Breast epithelium (tissue), 4 donors: ENCODE results near the gene SLC66A1. TPM values are rescaled to one million over a fixed set of nuclear protein-coding genes. Genes with fewer than 3 reads are reported as not detected.

ENCODE experiments used
- DNase-seq, 2 donors: peaks; one replicate each; pipeline ENCODE4 v3.0.0-alpha.2; 2019; ENCODE audit warnings: low spot score in 2 of 2
- H3K27ac ChIP-seq, 2 donors: fragments of 200-600 bp; sonication (generic) in 1 of 2; one replicate each; pipeline ENCODE4 v1.5.1; 2016 to 2019; ENCODE audit warnings: mild to moderate bottlenecking in 1 of 2
- H3K27me3 ChIP-seq, 2 donors: fragments of 200-600 bp; sonication (generic) in 1 of 2; one replicate each; pipeline versions ENCODE4 v1.5.1 to v1.6.0; 2017 to 2019; ENCODE audit warnings: control low read depth in 1 of 2, mild to moderate bottlenecking in 1 of 2
- H3K36me3 ChIP-seq: fragments of 200-600 bp; one replicate; pipeline ENCODE4 v1.5.1; 2019
- H3K4me1 ChIP-seq, 2 donors: fragments of 200-600 bp; sonication (generic); one replicate each; pipeline ENCODE4 v1.5.1; 2016 to 2019; ENCODE audit warnings: control low read depth in 1 of 2
- H3K4me3 ChIP-seq, 3 donors: fragments of 200-600 bp; sonication (generic); 1 replicate in 2 of 3; 2 replicates in 1 of 3; pipeline ENCODE4 v1.5.1; 2016 to 2019; ENCODE audit warnings: mild to moderate bottlenecking in 3 of 3, moderate library complexity in 2 of 3
- H3K9me3 ChIP-seq, 2 donors: fragments of 200-600 bp; sonication (generic) in 1 of 2; one replicate each; pipeline ENCODE4 v1.5.1; 2016 to 2019; ENCODE audit warnings: control low read depth in 1 of 2
- POLR2A ChIP-seq: fragments of 450-650 bp; IDR thresholded peaks from one replicate; pipeline ENCODE4 v1.6.1; 2016; ENCODE audit warnings: antibody characterized with exemption, mild to moderate bottlenecking, moderate library complexity
- POLR2AphosphoS5 ChIP-seq, 3 donors: sonication (generic); formaldehyde crosslinking; IDR thresholded peaks; one replicate each; pipeline ENCODE4 v1.6.1; 2017; ENCODE audit warnings: antibody characterized with exemption in 3 of 3
- intact Hi-C: fragments of 100-400 bp; cut with DNase I; formaldehyde crosslinking; loops from one replicate; pipeline ENCODE4 v1.15.1; 2023; ENCODE audit warnings: low total_unique reads
- total RNA-seq, 3 donors: library from RNA; depleted of rRNA; stranded (reverse); fragments of >200 nt; gene quantifications; one replicate each; pipeline ENCODE4 v1.1.0, GENCODE V29; 2016
- TF ChIP-seq, protein P1 (sequence below), 3 donors: fragments of 450-650 bp; IDR thresholded peaks; one replicate each; pipeline ENCODE4 v1.5.1; 2016 to 2017; ENCODE audit warnings: antibody characterized with exemption in 3 of 3, mild to moderate bottlenecking in 3 of 3, moderate library complexity in 3 of 3

The SLC66A1 gene
- total RNA-seq, 3 donors from 2014 or later = 6.2 to 13.9 (median 13.1) TPM

- H3K36me3 ChIP-seq = no peaks in the 10 kb centered on the region
Measured at GRCh38 chr1:19357299-19357986, 45.3 kb downstream of the SLC66A1 start.

GRCh38 chr1:19358710-19359109, 46.6 kb downstream of the SLC66A1 start:
- H3K36me3 ChIP-seq = no peaks in the 10 kb centered on the region
- intact Hi-C loops = loop anchor here (2.0 kb wide), 1 partner anchor 30 kb away; no protein-coding TSS in a partner anchor
- no peaks in the 10 kb centered on the region for H3K27me3 ChIP-seq
- no peak for DNase-seq
- no peaks in the 10 kb centered on the region for H3K9me3 ChIP-seq
- TF ChIP-seq POLR2AphosphoS5 (IDR thresholded peaks at IDR 0.05) = no peak
- TF ChIP-seq POLR2A = no peak
- TF ChIP-seq, protein P1, sequence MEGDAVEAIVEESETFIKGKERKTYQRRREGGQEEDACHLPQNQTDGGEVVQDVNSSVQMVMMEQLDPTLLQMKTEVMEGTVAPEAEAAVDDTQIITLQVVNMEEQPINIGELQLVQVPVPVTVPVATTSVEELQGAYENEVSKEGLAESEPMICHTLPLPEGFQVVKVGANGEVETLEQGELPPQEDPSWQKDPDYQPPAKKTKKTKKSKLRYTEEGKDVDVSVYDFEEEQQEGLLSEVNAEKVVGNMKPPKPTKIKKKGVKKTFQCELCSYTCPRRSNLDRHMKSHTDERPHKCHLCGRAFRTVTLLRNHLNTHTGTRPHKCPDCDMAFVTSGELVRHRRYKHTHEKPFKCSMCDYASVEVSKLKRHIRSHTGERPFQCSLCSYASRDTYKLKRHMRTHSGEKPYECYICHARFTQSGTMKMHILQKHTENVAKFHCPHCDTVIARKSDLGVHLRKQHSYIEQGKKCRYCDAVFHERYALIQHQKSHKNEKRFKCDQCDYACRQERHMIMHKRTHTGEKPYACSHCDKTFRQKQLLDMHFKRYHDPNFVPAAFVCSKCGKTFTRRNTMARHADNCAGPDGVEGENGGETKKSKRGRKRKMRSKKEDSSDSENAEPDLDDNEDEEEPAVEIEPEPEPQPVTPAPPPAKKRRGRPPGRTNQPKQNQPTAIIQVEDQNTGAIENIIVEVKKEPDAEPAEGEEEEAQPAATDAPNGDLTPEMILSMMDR (IDR thresholded peaks at IDR 0.05) = no peak
- H3K27ac ChIP-seq = no peak overlapping the region
- no peak overlapping the region for H3K4me3 ChIP-seq
- peaks cover 0 to 4% of the 10 kb centered on the region in 2 donors for H3K4me1 ChIP-seq

More at GRCh38 chr1:19357299-19357986, 45.3 kb downstream of the SLC66A1 start:
- intact Hi-C loops = no loop called here
- Histone ChIP-seq H3K4me3 (no peak overlapping the region), H3K4me1 (peaks cover 0 to 4% of the 10 kb centered on the region in 2 donors), H3K27me3 (no peaks in the 10 kb centered on the region), H3K9me3 (no peaks in the 10 kb centered on the region), H3K27ac (no peak overlapping the region)
- TF ChIP-seq POLR2AphosphoS5 (IDR thresholded peaks at IDR 0.05) = no peak
- TF ChIP-seq, protein P1 (IDR thresholded peaks at IDR 0.05) = no peak
- DNase-seq = no peak

DNA sequence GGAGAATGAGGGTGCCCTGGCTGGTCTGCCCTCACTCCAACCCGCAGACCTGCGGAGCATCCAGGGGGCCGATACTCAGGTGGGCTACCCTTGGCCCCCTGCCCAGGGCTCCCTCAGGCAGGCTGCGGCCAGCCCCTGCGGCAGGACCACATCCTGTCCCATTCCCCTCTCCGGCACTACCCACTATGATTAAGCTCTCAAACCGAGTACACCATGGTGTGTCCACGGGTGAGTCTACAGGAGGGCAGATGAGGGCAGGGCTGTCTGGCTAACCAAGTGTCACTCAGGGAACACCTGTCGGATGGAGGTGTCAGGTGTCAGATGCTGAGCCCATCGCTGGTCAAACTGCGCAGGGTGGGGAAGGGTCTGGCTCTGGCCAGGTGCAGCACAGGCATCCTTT, 47.2 kb downstream of the SLC66A1 start:
- intact Hi-C loops = loop anchor here (2.0 kb wide), 1 partner anchor 29 kb away; no protein-coding TSS in a partner anchor
- Histone ChIP-seq H3K4me3 (no peak overlapping the region), H3K27ac (peak overlapping the region; percentile 40 to 70), H3K9me3 (no peaks in the 10 kb centered on the region), H3K36me3 (no peaks in the 10 kb centered on the region), H3K4me1 (peaks cover 0 to under 1% of the 10 kb centered on the region in 2 donors), H3K27me3 (no peaks in the 10 kb centered on the region)
- TF ChIP-seq POLR2A (no peak), POLR2AphosphoS5 (IDR thresholded peaks at IDR 0.05) (no peak)
- TF ChIP-seq, protein P1 (IDR thresholded peaks at IDR 0.05) = no peak
- DNase-seq = no peak

GRCh38 chr1:19360016-19360415, 47.9 kb downstream of the SLC66A1 start:
- no peak for TF ChIP-seq POLR2AphosphoS5 (IDR thresholded peaks at IDR 0.05)
- no peak for TF ChIP-seq POLR2A
- TF ChIP-seq, protein P1 (IDR thresholded peaks at IDR 0.05) = no peak
- intact Hi-C loops = no loop called here
- Histone ChIP-seq H3K36me3 (no peaks in the 10 kb centered on the region), H3K4me3 (no peak overlapping the region), H3K9me3 (no peaks in the 10 kb centered on the region), H3K4me1 (no peaks in the 10 kb centered on the region), H3K27me3 (no peaks in the 10 kb centered on the region), H3K27ac (peak overlapping the region; percentile 40 to 70)
- no peak for DNase-seq

DNA sequence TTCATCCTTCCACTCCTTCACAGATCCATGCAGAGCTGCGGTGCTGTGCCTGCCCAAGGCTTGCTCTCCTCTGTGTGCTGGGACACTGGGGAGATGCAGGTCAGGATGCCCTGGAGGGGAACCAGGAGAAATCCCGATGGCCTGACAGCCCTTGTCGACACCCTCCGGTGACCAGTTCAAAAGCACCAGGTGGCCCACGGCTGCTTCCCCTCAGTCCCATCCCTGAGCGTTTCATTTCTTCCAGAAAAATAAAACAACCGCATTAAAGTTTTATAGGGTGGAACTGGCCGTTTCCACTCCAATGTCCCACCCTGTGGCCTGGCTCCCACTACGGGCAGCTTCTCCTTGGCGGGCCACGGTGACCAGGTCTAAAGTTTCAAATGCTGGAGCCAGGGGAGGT, 48.3 kb downstream of the SLC66A1 start:
- Histone ChIP-seq H3K27me3 (no peaks in the 10 kb centered on the region), H3K9me3 (no peaks in the 10 kb centered on the region), H3K36me3 (no peaks in the 10 kb centered on the region), H3K4me3 (no peak overlapping the region), H3K27ac (peak overlapping the region; percentile 40 to 70), H3K4me1 (no peaks in the 10 kb centered on the region)
- TF ChIP-seq POLR2AphosphoS5 (IDR thresholded peaks at IDR 0.05) (no peak), POLR2A (no peak)
- TF ChIP-seq, protein P1 (IDR thresholded peaks at IDR 0.05) = no peak
- DNase-seq = no peak
- intact Hi-C loops = no loop called here
